SKM-1 treated with dmso at 0.1 percent for 144 hours (cell line): Measurements from ENCODE around the gene UNC13C.
"Not testable (repeated sequence)": the region's sequence is repeated elsewhere in the genome, so short reads cannot be mapped to it uniquely, and the experiment has no call there.

Experiments
- DNase-seq: peaks from one replicate; lab custom pipeline; 2025; ENCODE audit not compliant: unreplicated experiment; lab: John Stamatoyannopoulos, UW

Gene UNC13C

GRCh38 chr15:54450288-54450687, 472.0 kb downstream of the UNC13C start:
- DNase-seq, result not testable (repeated sequence)

GRCh38 chr15:54456413-54456812, 478.2 kb downstream of the UNC13C start:
- DNase-seq, result no peak

GRCh38 chr15:54462511-54462913, 484.3 kb downstream of the UNC13C start:
- DNase-seq, result no peak

DNA sequence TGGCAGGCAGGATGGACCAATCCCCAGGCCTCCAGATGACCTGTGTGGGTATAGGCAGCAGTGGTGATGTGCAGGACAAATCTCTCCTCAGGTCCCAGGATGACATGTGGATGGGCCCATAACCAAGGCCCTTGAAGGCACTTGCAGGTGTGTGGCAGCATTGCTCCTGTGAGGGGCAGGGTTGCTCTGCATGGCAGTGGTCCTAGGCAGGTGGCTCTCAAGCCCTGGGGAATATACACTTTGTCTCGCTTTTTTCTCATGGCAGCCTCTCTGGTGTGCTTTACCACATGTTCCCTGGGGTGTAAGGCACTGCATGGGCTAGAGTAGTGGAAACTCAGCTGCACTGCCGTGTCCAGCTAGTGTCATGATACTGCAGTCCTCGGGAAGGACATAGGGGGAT, 503.6 kb downstream of the UNC13C start:
- DNase-seq, result no peak

DNA sequence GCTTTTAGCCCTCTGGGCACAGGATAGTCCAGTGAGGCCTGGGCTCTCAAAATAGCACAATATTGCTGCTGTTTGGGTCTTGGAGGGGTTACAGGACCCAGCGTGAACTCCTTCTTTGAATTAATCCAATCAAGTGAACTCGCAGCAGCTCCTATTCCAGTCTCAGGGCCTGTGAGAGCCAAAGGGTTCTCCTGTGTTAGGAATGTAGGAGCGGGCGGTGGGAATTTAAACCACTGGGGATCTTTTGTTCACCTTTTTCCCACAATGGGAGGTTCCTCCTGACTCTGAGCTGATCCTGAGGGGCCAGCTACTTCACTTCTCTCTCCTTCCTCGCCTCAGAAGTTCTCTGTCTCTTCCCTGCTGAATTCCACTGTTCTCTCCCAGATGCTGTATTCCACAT, 504.0 kb downstream of the UNC13C start:
- no peak for DNase-seq

- DNase-seq, result no peak
These were observed 522.1 kb downstream of the UNC13C start for GRCh38 chr15:54500330-54500729.

GRCh38 chr15:54502416-54503075, 524.3 kb downstream of the UNC13C start:
- DNase-seq, result no peak

GRCh38 chr15:54504695-54505094, 526.5 kb downstream of the UNC13C start:
- DNase-seq, result no peak

GRCh38 chr15:54506977-54507524, 528.8 kb downstream of the UNC13C start:
- DNase-seq, result no peak

GRCh38 chr15:54514601-54515000, 536.4 kb downstream of the UNC13C start:
- no peak for DNase-seq

DNA sequence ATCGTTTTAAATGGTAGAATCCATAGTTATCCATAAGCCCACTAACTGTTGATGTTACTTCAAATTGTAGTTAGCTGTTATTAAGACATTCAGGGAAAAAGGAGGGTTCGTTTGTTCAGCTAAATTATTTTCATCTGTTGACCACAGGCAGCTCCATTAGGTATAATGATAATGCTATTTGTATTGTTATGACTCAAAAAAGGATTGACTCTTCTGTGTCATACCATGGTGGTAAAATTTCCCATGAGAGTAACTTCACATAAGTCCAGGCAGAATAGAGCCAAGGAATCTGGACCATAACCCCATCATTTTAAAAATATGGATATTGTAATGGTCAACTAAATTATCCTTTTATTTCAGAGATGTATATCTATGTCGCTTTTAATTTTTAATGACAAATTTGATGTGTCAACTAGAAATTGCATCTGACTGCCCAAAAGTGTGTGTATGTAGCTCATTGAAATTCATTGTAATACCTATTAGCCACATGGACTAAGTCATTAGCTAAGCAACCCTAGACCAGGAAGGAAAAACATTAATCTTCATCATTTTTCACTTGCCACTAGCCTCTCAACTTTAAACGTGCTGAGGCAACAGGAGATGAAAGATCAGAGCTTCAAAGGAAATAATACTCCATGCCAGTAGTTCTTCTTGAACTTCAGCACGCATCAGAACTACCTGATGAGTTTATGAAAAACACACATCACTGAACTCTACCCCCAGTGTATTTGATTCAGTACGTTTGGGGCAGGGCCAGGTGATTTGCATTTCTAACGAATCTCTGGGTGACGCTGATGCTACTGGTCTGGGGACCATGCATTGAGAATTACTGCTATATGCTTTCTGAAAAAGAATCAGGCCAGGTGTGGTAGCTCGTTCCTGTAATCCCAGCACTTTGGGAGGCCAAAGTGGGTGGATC, 537.7 kb downstream of the UNC13C start:
- DNase-seq, result no peak

DNA sequence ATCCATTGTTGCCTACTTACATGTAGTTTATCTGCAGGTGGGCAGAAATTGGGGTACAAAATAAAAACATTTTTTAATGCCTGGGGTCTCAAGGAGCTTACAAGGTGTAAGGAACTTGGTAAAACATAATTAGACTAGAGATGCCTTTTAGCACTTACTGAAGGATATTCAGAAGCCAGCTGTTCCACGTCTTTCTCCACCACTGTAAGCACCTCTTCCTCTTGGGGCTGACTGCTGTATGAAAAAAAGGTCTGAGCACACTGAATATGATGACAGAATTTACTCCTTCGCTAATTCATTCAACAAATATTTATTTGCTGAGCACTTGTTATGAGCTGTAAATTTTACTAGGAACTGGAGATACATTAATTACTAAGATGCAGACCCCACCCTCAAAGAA, 539.1 kb downstream of the UNC13C start:
- no peak for DNase-seq

DNA sequence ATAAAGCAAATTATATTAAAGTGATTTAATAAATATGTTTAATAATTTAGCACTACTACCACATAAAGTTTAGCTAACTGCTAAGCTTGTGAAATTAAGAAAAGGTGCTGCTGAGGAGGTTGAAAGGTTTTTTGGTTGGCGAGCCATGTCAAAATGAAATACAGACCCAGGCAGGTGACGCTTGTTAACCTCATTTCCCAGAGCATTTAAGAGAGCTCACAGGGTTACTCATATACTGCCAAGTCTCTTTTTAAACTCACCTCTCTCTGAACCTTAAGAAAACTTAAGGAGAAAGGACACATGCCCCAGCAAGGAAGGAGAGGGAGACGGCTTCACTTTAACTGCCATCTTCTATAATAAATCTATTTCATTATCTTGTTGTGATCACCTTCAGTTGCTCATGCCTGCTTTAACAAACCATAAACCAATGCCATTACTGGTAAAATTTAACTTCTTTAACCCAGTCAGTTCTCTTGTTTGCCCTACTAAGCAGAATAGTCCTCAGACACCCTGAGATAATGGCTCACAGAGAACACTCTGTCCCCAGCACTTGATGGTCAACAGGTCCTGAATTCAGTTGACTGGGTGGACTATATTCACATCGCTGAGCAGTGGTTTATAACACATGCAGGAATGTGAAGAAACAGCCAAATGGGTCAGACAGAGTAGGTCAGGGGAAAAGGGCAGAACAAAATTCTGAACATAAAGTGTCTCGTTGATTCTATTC, 540.1 kb downstream of the UNC13C start:
- no peak for DNase-seq

DNA sequence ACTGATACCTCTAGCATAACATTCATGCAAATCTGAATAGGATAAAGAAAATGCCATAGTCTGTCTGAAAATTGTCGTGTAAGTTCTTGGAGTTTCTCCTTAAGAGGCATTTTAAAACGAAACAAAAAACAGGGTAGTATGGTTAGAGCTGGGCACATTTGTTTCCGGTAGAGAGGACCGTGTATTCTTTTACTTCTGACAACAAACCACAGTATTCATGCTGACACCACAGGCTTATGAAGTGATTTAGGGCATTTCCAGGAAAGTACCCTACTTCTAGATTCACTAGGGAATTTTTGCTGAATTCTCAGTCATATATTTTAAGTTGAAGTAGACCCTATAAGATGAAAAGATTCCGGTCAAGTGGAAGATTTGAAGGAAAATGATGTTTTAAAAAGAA, 541.3 kb downstream of the UNC13C start:
- DNase-seq, result no peak

- no peak for DNase-seq
These were observed 542.4 kb downstream of the UNC13C start for GRCh38 chr15:54520616-54521015.

DNA sequence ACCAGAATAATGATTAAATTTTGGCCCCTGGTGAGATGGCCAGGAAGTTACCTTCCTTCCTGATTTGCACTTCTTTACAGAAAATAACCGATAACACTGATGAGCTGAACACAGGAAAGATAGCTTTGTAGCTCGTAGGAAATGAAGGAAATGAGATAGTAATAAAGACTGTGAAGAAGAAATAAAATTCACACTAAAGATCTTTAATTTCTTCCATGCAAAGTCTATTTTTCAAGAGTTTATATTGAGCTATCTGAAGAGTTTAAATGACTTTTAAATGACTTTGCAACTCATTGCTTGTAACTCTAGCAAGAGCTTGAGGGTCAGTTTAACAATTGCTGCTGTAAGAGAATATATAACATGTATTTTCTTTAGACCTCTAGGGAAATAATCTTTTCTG, 543.0 kb downstream of the UNC13C start:
- DNase-seq, result no peak

- DNase-seq, result no peak
These were observed 549.8 kb downstream of the UNC13C start for GRCh38 chr15:54528021-54528420.

GRCh38 chr15:54540721-54541120, 562.5 kb downstream of the UNC13C start:
- no peak for DNase-seq

DNA sequence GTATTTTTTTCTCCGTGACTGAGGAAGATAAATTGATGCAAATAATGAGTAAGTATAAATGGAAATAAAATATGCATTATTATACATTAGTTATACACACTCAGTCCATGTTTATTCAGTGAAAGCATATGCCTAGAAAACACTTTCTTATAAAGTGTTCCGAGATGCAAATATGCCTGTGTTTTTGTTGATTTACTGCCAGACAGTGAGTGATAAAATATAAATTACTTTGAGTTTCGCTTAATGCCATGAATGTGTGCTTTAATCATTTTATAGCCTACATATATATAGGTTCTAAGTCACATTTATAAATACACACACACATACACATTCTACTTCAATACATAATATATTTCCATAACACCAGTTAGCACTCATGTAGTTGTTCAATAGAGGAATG, 569.2 kb downstream of the UNC13C start:
- no peak for DNase-seq

DNA sequence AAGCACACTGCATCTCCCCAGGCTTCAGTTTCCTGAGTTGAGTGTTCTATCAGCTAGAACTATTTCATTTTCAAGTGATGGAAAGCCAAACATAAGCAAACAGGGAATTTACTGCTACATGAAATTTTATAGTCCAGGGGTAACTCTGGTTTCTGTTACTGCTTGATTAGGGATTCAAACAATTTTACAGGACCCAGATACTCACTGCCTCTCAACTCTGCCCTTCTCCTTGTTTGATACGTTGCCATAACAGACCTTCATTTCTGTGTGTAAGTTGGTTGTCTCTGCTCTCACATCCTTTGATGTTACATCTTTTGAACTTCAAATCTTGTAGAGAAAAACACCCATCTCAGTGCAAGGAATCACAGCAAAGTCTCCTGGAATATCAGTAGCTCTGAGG, 572.7 kb downstream of the UNC13C start:
- no peak for DNase-seq

- no peak for DNase-seq
These were observed 578.0 kb downstream of the UNC13C start for GRCh38 chr15:54556231-54556630.
